Panc1 (cell line): ENCODE data around the gene GM2A.

ENCODE experiments used
- CTCF ChIP-seq: fragments of 450-650 bp; IDR thresholded peaks from 2 replicates; pipeline ENCODE4 v1.5.1; 2017; ENCODE audit warnings: mild to moderate bottlenecking
- POLR2AphosphoS5 ChIP-seq: IDR thresholded peaks from 2 replicates; pipeline ENCODE4 v1.6.1; 2012; ENCODE audit warnings: mild to moderate bottlenecking, low read depth, low read length, moderate library complexity

- TF ChIP-seq POLR2AphosphoS5, result no peak
- TF ChIP-seq CTCF, result peak; percentile 61
These were observed 31.5 kb downstream of the GM2A start for GRCh38 chr5:151284392-151284967.
